HPDE6-E6E7 (cell line): ENCODE results near the gene ADM.

Source experiments
- DNase-seq: peaks from one replicate; pipeline ENCODE4 v3.0.0; 2011; ENCODE audit warnings: missing footprints; ENCODE audit errors: extremely low spot score

ADM gene

GRCh38 chr11:10309163-10310093, 4.6 kb downstream of the ADM start:
- no peak for DNase-seq

- no peak for DNase-seq
Observed at GRCh38 chr11:10310301-10310841, 5.5 kb downstream of the ADM start.

GRCh38 chr11:10311802-10312201, 6.9 kb downstream of the ADM start:
- DNase-seq: no peak

GRCh38 chr11:10314199-10315072, 9.6 kb downstream of the ADM start:
- no peak for DNase-seq

- DNase-seq: no peak
Observed at GRCh38 chr11:10315083-10315482, 10.2 kb downstream of the ADM start.

GRCh38 chr11:10317151-10317755, 12.4 kb downstream of the ADM start:
- DNase-seq: no peak

- DNase-seq: no peak
Observed at GRCh38 chr11:10317776-10318526, 13.1 kb downstream of the ADM start.

GRCh38 chr11:10318527-10318802, 13.6 kb downstream of the ADM start:
- no peak for DNase-seq

GRCh38 chr11:10319702-10320558, 15.1 kb downstream of the ADM start:
- DNase-seq: no peak

- DNase-seq: no peak
Observed at GRCh38 chr11:10320736-10321465, 16.0 kb downstream of the ADM start.

- DNase-seq: no peak
Observed at GRCh38 chr11:10322401-10322800, 17.5 kb downstream of the ADM start.

- DNase-seq: no peak
Observed at GRCh38 chr11:10322830-10323792, 18.2 kb downstream of the ADM start.

- no peak for DNase-seq
Observed at GRCh38 chr11:10323793-10324170, 18.9 kb downstream of the ADM start.

GRCh38 chr11:10324474-10324873, 19.6 kb downstream of the ADM start:
- no peak for DNase-seq

- no peak for DNase-seq
Observed at GRCh38 chr11:10325277-10326011, 20.6 kb downstream of the ADM start.

GRCh38 chr11:10326012-10326964, 21.4 kb downstream of the ADM start:
- no peak for DNase-seq

GRCh38 chr11:10327254-10327653, 22.4 kb downstream of the ADM start:
- DNase-seq: no peak
